HL-60 (cell line): ENCODE results near the gene TROAP.

Source experiments
- REST ChIP-seq: IDR thresholded peaks from 2 replicates; pipeline ENCODE4 v1.6.1; 2012; ENCODE audit warnings: low read depth; ENCODE audit not compliant: insufficient replicate concordance
- SPI1 ChIP-seq: IDR thresholded peaks from 2 replicates; pipeline ENCODE4 v1.6.1; 2012; ENCODE audit warnings: low read depth, mild to moderate bottlenecking, borderline replicate concordance
- TF ChIP-seq, protein P1 (sequence below): IDR thresholded peaks from one replicate; pipeline ENCODE4 v1.5.1; 2011; ENCODE audit warnings: low read length, control low read depth, inconsistent platforms; ENCODE audit not compliant: insufficient read depth

DNA sequence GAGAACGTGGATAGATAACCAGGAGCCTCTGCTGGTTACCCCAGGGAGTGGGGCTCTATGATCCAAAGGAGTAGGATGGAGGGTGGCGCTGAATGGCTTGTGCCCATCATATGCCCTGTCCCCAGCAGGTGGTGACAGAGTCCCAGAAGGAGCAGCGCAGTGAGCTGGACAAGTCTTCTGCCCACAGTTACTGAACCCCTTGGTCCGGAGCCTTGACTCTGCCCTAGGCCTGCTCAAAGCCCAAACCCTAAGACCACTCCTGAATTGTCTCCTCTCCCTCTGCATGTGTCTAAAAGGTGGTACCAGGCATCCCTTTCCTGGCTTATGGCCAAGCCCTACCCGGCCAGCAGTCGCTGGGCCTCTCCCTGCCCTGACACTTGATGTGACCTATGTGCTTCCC, 24.9 kb upstream of the TROAP start:
- TF ChIP-seq, protein P1, sequence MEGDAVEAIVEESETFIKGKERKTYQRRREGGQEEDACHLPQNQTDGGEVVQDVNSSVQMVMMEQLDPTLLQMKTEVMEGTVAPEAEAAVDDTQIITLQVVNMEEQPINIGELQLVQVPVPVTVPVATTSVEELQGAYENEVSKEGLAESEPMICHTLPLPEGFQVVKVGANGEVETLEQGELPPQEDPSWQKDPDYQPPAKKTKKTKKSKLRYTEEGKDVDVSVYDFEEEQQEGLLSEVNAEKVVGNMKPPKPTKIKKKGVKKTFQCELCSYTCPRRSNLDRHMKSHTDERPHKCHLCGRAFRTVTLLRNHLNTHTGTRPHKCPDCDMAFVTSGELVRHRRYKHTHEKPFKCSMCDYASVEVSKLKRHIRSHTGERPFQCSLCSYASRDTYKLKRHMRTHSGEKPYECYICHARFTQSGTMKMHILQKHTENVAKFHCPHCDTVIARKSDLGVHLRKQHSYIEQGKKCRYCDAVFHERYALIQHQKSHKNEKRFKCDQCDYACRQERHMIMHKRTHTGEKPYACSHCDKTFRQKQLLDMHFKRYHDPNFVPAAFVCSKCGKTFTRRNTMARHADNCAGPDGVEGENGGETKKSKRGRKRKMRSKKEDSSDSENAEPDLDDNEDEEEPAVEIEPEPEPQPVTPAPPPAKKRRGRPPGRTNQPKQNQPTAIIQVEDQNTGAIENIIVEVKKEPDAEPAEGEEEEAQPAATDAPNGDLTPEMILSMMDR = peak; percentile 14
- TF ChIP-seq SPI1 (no peak), REST (no peak)
